GM19372 (cell line): ENCODE data around the gene TMEFF1.

Experiments used
- ATAC-seq: cut with Tn5 transposase; IDR thresholded peaks from one replicate; pipeline ENCODE4 v1.9.1; 2021; ENCODE audit warnings: mild to moderate bottlenecking, low read depth, moderate library complexity; ENCODE audit not compliant: unreplicated experiment

The TMEFF1 gene

DNA sequence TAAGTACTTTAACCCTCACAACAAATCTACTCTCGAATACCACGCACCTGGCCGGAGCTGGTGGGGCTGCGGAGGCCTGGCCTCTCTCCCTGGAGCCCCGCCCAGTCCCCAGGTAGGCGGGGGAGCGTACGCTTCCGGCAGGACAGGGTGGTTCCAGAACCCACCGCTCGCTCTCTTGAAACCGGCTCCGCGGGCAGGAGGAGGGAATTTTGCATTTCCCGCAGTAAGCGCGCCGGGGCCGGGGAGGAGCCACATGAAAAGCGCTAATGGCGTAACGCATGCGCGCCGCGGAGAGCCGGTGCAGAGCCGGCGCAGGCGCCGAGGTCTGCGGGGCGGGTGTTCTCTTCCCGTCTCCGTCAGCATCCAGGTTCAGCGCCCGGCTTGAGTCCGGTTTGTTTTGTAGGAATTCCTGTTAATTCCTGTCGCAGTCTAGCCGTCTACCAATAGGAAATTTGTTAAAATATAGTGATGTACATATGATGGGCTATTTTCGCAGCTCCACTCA is 125.7 kb downstream of the TMEFF1 start:
- ATAC-seq: peak; percentile 74

DNA sequence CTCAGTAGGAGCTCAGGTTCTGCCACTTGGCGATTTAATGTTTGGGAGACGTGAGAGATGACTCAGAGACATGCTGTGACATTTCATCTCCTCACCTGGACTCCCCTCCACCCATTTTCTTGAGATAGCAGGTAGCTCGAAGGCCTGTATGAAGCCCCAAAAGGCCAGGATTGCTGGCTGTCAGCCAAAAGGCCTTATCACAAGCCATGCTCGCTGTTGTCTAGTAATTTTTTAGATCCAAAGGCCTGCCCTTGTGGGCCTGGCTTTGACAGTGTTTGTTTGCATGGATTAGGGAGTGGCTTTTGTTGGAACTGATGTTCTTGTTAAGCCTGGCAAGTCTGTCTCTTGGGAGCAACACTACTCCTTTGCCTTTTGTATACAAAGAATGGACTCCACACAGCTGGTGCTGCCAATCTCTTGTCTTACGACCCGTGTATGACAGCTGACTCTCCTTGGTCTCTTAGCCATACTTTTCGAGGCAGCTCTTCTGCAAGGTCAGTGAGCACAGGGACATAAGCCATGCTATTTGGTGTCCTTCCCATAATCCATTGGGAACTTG is 127.7 kb downstream of the TMEFF1 start:
- ATAC-seq: no peak

DNA sequence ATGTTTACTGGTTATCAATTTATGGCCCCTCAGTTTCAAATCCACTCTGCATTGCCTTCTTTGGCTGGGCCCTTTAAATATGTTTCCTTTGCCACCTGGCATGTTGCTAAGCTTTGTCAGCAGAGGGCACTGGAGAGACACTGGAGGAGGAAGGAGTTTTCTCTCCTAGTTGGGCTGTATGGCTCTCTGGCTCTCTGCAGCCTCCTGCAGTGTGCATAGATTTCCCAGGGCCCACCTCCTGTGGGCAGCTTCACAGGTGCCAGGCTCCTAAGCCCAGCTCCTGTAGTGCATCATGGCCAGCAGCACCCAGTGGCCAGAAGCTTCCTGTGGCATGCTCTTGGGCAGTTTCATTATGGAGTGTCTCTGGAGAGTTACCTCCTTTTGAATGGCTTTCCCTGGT is 128.3 kb downstream of the TMEFF1 start:
- peak; percentile 45 for ATAC-seq

DNA sequence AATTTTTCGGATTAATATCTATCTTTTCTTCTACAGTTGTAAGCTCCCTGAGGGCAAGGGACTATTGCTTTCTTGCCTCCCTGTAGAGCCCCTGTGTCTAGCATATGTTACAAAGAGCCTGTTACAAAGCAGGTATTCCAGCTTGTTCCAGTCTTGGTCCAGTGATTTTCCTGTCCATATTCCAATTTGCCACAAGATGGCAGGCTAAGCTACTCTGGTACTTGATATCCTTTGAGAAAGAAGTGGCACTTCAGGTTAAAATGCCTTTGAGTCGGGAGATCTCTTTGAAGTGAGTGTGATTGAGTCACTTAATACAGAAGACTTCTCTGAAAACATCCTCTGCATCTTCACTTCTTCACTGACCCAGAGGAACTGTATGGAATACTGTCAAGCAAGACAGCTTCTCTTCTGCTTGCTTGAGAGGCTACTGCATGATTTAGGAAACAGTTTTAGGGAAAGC is 129.4 kb downstream of the TMEFF1 start:
- no peak for ATAC-seq

DNA sequence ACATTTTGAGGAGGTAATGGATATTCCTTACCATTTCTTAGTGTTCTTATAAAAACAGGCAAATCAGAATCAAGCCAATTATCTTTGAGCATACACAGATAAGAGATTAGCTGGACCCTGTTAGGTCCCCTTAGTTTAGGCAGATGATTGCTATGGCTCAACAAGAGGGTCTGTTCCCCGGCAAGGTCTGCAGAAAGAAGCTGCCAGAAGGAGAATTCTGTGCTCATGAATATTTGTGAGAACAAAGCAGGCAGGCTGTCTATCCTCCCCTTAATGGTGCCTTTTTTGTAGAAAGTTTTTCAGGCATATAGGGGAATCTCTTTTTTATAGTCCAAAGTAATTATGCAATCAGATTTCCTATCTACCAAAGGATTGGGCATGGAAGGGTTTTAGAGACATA is 132.5 kb downstream of the TMEFF1 start:
- ATAC-seq: no peak

DNA sequence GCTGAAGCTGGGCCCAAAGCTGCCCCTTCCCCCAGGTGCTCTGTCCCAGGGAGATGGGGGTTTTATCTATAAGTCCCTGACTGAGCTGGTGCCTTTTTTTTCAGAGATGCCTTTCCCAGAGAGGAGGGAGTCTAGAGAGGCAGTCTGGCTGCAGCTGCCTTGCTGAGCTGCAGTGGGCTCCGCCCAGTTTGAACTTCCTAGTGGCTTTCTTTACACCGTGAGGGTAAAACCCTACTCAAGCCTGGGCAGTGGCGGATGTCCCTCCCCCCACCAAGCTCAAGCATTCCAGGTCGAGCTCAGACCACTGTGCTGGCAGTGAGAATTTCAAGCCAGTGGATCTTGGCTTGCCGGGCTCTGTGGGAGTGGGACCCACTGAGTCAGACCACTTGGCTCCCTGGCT is 146.2 kb downstream of the TMEFF1 start:
- ATAC-seq: no peak

DNA sequence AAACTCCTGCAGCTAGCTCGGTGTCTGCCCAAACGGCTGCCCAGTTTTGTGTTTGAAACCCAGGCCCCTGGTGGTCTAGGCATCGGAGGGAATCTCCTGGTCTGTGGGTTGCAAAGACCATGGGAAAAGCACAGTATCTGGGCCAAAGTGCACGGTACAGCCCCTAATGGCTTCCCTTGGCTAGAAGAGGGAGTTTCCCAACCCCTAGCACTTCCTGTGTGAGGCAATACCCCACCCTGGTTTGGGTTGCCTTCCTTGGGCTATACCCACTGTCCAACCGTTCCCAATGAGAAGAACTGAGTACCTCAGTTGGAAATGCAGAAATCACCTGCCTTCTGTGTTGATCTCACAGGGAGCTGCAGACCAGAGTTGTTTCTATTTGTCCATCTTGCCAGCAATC is 146.7 kb downstream of the TMEFF1 start:
- no peak for ATAC-seq

DNA sequence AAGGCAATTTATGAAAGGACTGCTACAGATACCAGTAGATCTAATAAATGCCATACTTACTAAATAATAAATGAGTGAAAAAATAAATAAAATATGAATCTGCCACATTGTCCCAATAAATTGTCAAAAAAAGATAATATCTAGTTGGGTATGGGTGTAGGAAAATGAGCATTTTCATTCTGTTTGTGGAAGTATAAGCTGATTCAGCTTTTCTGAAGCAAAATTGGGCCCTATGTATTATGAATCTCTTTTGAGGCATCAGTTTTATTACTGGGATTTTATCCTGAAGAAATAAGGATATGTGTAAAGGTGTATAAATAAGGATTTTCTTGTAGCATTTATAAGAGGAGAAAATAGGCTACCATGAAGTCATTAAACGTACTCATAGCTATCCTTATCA is 151.0 kb downstream of the TMEFF1 start:
- ATAC-seq: no peak

DNA sequence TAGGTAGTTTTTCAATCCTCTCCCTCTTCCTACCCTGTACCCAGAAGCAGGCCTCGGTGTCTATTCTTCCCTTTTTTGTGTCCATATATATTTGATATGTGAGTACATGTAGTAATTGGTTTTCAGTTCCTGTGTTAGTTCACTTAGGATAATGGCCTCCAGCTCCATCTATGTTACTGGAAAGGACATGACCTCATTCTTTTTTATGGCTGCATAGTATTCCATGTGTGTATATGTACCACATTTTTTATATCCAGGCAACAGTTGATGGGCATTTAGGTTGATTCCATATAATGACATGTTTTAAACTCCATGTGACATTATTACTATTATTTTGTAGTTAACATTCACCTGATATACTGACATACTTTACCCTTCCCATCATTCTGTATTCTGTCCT is 154.0 kb downstream of the TMEFF1 start:
- no peak for ATAC-seq
